Measurements from ENCODE around the gene PLA2G4F. TPM values are rescaled to one million over a fixed set of nuclear protein-coding genes. Genes with fewer than 3 reads are reported as not detected.

PLA2G4F gene
- total RNA-seq, 2 experiments from 2014 or later: not detected

- no peak for TF ChIP-seq CTCF (conservative IDR thresholded peaks at IDR 0.05; ENCODE audit: low read length)
- no peak for TF ChIP-seq EZH2phosphoT487 (IDR thresholded peaks at IDR 0.05; ENCODE audit: borderline replicate concordance, low read depth, low read length)
- H3K4me1 ChIP-seq (ENCODE audit: insufficient read depth, low read length, poor library complexity, severe bottlenecking): no peaks in the 10 kb centered on the region
- H2AFZ ChIP-seq (ENCODE audit: low read length): no peak overlapping the region
- POLR2A ChIA-PET: no interaction called here
- H3K79me2 ChIP-seq (ENCODE audit: insufficient read depth, low read depth, low read length): no peaks in the 10 kb centered on the region
- H3K4me2 ChIP-seq (ENCODE audit: low read length): no peak overlapping the region
- intact Hi-C loops (cut with micrococcal nuclease; ENCODE audit: unreplicated experiment): no loop called here
- H3K9me3 ChIP-seq (ENCODE audit: low read length): no peaks in the 10 kb centered on the region
- no peak for DNase-seq (ENCODE audit: low spot score)
- no peak overlapping the region for H3K27ac ChIP-seq (ENCODE audit: low read depth, low read length, poor library complexity, severe bottlenecking)
- no peak overlapping the region for H3K4me3 ChIP-seq (ENCODE audit: low read depth, low read length, poor library complexity, severe bottlenecking)
- no peaks in the 10 kb centered on the region for H4K20me1 ChIP-seq (ENCODE audit: insufficient read depth, low read length)
- H3K9me2 ChIP-seq (ENCODE audit: insufficient read depth, low read length): no peaks in the 10 kb centered on the region
- peaks cover 19% of the 10 kb centered on the region; the same call in 1 of the 2 replicates for H3K36me3 ChIP-seq (ENCODE audit: insufficient read depth, low read length)
- BruUV-seq (replicated peaks): no TSS peak
- CTCF ChIA-PET (ENCODE audit: unreplicated experiment): interaction anchor here (1.3 kb wide), 1 partner anchor 15 kb away, joined by 3 read pairs; no protein-coding TSS in a partner anchor
Measured at GRCh38 chr15:42155546-42156242, 742 bp downstream of the PLA2G4F start.

GRCh38 chr15:42154956-42155355 lies 1.5 kb downstream of the PLA2G4F start:
- no peaks in the 10 kb centered on the region for H3K4me1 ChIP-seq (ENCODE audit: insufficient read depth, low read length, poor library complexity, severe bottlenecking)
- no peak for TF ChIP-seq EZH2phosphoT487 (IDR thresholded peaks at IDR 0.05; ENCODE audit: borderline replicate concordance, low read depth, low read length)
- no peak for TF ChIP-seq CTCF (conservative IDR thresholded peaks at IDR 0.05; ENCODE audit: low read length)
- intact Hi-C loops (cut with micrococcal nuclease; ENCODE audit: unreplicated experiment): no loop called here
- no peak overlapping the region for H3K4me3 ChIP-seq (ENCODE audit: low read depth, low read length, poor library complexity, severe bottlenecking)
- no peaks in the 10 kb centered on the region for H3K9me2 ChIP-seq (ENCODE audit: insufficient read depth, low read length)
- no peak overlapping the region for H3K4me2 ChIP-seq (ENCODE audit: low read length)
- POLR2A ChIA-PET: no interaction called here
- H2AFZ ChIP-seq (ENCODE audit: low read length): no peak overlapping the region
- H3K9me3 ChIP-seq (ENCODE audit: low read length): no peaks in the 10 kb centered on the region
- no TSS peak for BruUV-seq (replicated peaks)
- H3K27ac ChIP-seq (ENCODE audit: low read depth, low read length, poor library complexity, severe bottlenecking): no peak overlapping the region
- DNase-seq (ENCODE audit: low spot score): no peak
- CTCF ChIA-PET (ENCODE audit: unreplicated experiment): no interaction called here
- H4K20me1 ChIP-seq (ENCODE audit: insufficient read depth, low read length): no peaks in the 10 kb centered on the region
- H3K36me3 ChIP-seq (ENCODE audit: insufficient read depth, low read length): peaks cover 11% of the 10 kb centered on the region; the same call in 1 of the 2 replicates
- no peaks in the 10 kb centered on the region for H3K79me2 ChIP-seq (ENCODE audit: insufficient read depth, low read depth, low read length)

- Histone ChIP-seq H3K79me2 (ENCODE audit: insufficient read depth, low read depth, low read length) (no peaks in the 10 kb centered on the region), H2AFZ (ENCODE audit: low read length) (no peak overlapping the region), H3K36me3 (ENCODE audit: insufficient read depth, low read length) (peaks cover 5% of the 10 kb centered on the region; the same call in 1 of the 2 replicates), H3K27ac (ENCODE audit: low read depth, low read length, poor library complexity, severe bottlenecking) (no peak overlapping the region), H3K9me3 (ENCODE audit: low read length) (no peaks in the 10 kb centered on the region), H3K4me2 (ENCODE audit: low read length) (no peak overlapping the region), H3K4me3 (ENCODE audit: low read depth, low read length, poor library complexity, severe bottlenecking) (no peak overlapping the region), H3K4me1 (ENCODE audit: insufficient read depth, low read length, poor library complexity, severe bottlenecking) (no peaks in the 10 kb centered on the region), H4K20me1 (ENCODE audit: insufficient read depth, low read length) (no peaks in the 10 kb centered on the region), H3K9me2 (ENCODE audit: insufficient read depth, low read length) (no peaks in the 10 kb centered on the region)
- no peak for DNase-seq (ENCODE audit: low spot score)
- POLR2A ChIA-PET: no interaction called here
- CTCF ChIA-PET (ENCODE audit: unreplicated experiment): no interaction called here
- no TSS peak for BruUV-seq (replicated peaks)
- intact Hi-C loops (cut with micrococcal nuclease; ENCODE audit: unreplicated experiment): no loop called here
- TF ChIP-seq CTCF (conservative IDR thresholded peaks at IDR 0.05; ENCODE audit: low read length) (no peak), EZH2phosphoT487 (IDR thresholded peaks at IDR 0.05; ENCODE audit: borderline replicate concordance, low read depth, low read length) (no peak)
Measured at GRCh38 chr15:42154212-42154941, 2.1 kb downstream of the PLA2G4F start.

Data from OCI-LY7 (cell line).